Lower leg skin (tissue), 3 donors: ENCODE data around the gene FAM229A.

ENCODE experiments used
- POLR2A ChIP-seq, 2 donors: fragments of 450-650 bp; IDR thresholded peaks; one replicate each; pipeline ENCODE4 v1.6.1; 2016 to 2017; ENCODE audit warnings: antibody characterized with exemption in 2 of 2, mild to moderate bottlenecking in 1 of 2, moderate library complexity in 1 of 2
- TF ChIP-seq, protein P1 (sequence below), 3 donors: fragments of 450-650 bp; IDR thresholded peaks; one replicate each; pipeline ENCODE4 v1.5.1; 2016; ENCODE audit warnings: antibody characterized with exemption in 3 of 3, mild to moderate bottlenecking in 3 of 3, moderate library complexity in 2 of 3

DNA sequence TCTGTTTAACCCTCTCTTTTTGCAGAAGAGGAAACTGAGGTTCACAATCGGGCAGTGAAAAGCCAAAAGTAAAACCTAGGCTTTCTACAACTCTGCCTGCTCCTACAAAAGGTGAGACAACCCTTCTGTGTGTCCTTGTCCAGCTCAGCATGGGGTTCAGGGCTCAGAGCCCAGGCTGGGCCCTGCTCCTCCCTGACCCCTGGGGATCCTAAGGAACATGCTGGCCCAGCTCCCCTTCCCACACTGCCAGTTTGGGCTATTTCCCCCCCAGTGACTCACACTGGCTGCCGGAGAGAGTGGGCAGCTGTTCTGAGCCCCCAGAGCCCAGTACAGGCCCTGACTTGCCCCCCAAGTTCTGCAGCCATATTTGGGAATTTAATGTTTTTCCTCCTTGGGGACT lies 8.9 kb downstream of the FAM229A start:
- TF ChIP-seq, protein P1, sequence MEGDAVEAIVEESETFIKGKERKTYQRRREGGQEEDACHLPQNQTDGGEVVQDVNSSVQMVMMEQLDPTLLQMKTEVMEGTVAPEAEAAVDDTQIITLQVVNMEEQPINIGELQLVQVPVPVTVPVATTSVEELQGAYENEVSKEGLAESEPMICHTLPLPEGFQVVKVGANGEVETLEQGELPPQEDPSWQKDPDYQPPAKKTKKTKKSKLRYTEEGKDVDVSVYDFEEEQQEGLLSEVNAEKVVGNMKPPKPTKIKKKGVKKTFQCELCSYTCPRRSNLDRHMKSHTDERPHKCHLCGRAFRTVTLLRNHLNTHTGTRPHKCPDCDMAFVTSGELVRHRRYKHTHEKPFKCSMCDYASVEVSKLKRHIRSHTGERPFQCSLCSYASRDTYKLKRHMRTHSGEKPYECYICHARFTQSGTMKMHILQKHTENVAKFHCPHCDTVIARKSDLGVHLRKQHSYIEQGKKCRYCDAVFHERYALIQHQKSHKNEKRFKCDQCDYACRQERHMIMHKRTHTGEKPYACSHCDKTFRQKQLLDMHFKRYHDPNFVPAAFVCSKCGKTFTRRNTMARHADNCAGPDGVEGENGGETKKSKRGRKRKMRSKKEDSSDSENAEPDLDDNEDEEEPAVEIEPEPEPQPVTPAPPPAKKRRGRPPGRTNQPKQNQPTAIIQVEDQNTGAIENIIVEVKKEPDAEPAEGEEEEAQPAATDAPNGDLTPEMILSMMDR (IDR thresholded peaks at IDR 0.05), result no peak
- no peak for TF ChIP-seq POLR2A (IDR thresholded peaks at IDR 0.05)
